GM23338 (cell line): Measurements from ENCODE around the gene LSM12. TPM values are rescaled to one million over a fixed set of nuclear protein-coding genes. Genes with fewer than 3 reads are reported as not detected.

Experiments
- ATAC-seq: fragments of 200-7000 bp; cut with Tn5 transposase; 3 replicates; pipeline ENCODE4 v1.9.1; 2020
- DNase-seq: peaks from one replicate; pipeline ENCODE4 v3.0.0-alpha.2; 2015; ENCODE audit warnings: low spot score
- H2AFZ ChIP-seq: fragments of 200-600 bp; sonication (generic); 2 replicates; pipeline ENCODE4 v1.8.0; 2016; ENCODE audit warnings: antibody characterized with exemption, mild to moderate bottlenecking, moderate library complexity
- H3F3A ChIP-seq: fragments of 200-600 bp; sonication (generic); replicated peaks from 2 replicates; pipeline ENCODE4 v1.8.0; 2017; ENCODE audit warnings: antibody characterized with exemption, mixed run types, low read depth
- H3K27ac ChIP-seq: fragments of 200-600 bp; sonication (generic); 2 replicates; pipeline ENCODE4 v1.6.1; 2016; ENCODE audit warnings: low read depth
- H3K27me3 ChIP-seq: fragments of 200-600 bp; sonication (generic); 2 replicates; pipeline ENCODE4 v1.8.0; 2016; ENCODE audit warnings: mild to moderate bottlenecking, mixed run types, moderate library complexity; ENCODE audit not compliant: insufficient read depth
- H3K36me3 ChIP-seq: fragments of 200-600 bp; sonication (generic); 2 replicates; pipeline ENCODE4 v1.8.0; 2016; ENCODE audit warnings: mild to moderate bottlenecking; ENCODE audit not compliant: insufficient read depth
- H3K4me1 ChIP-seq: fragments of 200-600 bp; sonication (generic); 2 replicates; pipeline ENCODE4 v1.8.0; 2016; ENCODE audit warnings: mild to moderate bottlenecking, moderate library complexity; ENCODE audit not compliant: insufficient read depth
- H3K4me2 ChIP-seq: fragments of 200-600 bp; sonication (generic); 2 replicates; pipeline ENCODE4 v1.7.1; 2017; ENCODE audit warnings: mixed run types
- H3K4me3 ChIP-seq: fragments of 200-600 bp; sonication (generic); 2 replicates; pipeline ENCODE4 v1.6.1; 2016; ENCODE audit warnings: mixed run types
- H3K79me2 ChIP-seq: fragments of 200-600 bp; sonication (generic); replicated peaks from 2 replicates; pipeline ENCODE4 v1.8.0; 2017; ENCODE audit warnings: mild to moderate bottlenecking; ENCODE audit not compliant: insufficient read depth
- H3K9me2 ChIP-seq: fragments of 200-600 bp; sonication (generic); 2 replicates; pipeline ENCODE4 v1.8.0; 2017; ENCODE audit not compliant: insufficient read depth
- H4K20me1 ChIP-seq: fragments of 200-600 bp; sonication (generic); replicated peaks from 2 replicates; pipeline ENCODE4 v1.8.0; 2017; ENCODE audit warnings: mild to moderate bottlenecking; ENCODE audit not compliant: insufficient read depth
- H3K27ac Mint-ChIP-seq: 2 replicates; pipeline ENCODE4 v1.8.0; 2020; ENCODE audit warnings: inconsistent platforms, mild to moderate bottlenecking, moderate library complexity, mixed read lengths
- H3K27me3 Mint-ChIP-seq: 3 replicates; pipeline ENCODE4 v1.8.0; 2022; ENCODE audit warnings: low read depth, mild to moderate bottlenecking, moderate library complexity, mixed read lengths, inconsistent platforms; ENCODE audit not compliant: insufficient read depth, poor library complexity
- H3K36me3 Mint-ChIP-seq: 3 replicates; pipeline ENCODE4 v1.8.0; 2021; ENCODE audit warnings: low read depth, mild to moderate bottlenecking, inconsistent platforms, moderate library complexity, mixed read lengths
- H3K4me1 Mint-ChIP-seq: 3 replicates; pipeline ENCODE4 v1.8.0; 2020; ENCODE audit warnings: mild to moderate bottlenecking, inconsistent platforms, mixed read lengths
- H3K4me3 Mint-ChIP-seq: 3 replicates; pipeline ENCODE4 v1.8.0; 2021; ENCODE audit warnings: moderate library complexity, mild to moderate bottlenecking, inconsistent platforms, mixed read lengths
- H3K9me3 Mint-ChIP-seq: 3 replicates; pipeline ENCODE4 v1.8.0; 2020; ENCODE audit warnings: moderate library complexity, mild to moderate bottlenecking, inconsistent platforms, mixed read lengths
- CREB1 ChIP-seq: fragments of 250-450 bp; sonication (Bioruptor Pico); IDR thresholded peaks from 2 replicates; pipeline ENCODE4 v1.5.0; 2020; ENCODE audit warnings: low read depth, mild to moderate bottlenecking, moderate library complexity
- EZH2phosphoT487 ChIP-seq: fragments of 200-600 bp; sonication (generic); IDR thresholded peaks from one replicate; pipeline ENCODE4 v1.8.1; 2018; ENCODE audit warnings: antibody characterized with exemption; ENCODE audit not compliant: unreplicated experiment
- JUNB ChIP-seq: IDR thresholded peaks from one replicate; pipeline ENCODE4 v1.6.1; 2016; ENCODE audit warnings: antibody characterized with exemption; ENCODE audit not compliant: unreplicated experiment
- NANOG ChIP-seq: IDR thresholded peaks from 2 replicates; pipeline ENCODE4 v1.6.1; 2016; ENCODE audit warnings: antibody characterized with exemption, borderline replicate concordance
- POLR2AphosphoS5 ChIP-seq: IDR thresholded peaks from 2 replicates; pipeline ENCODE4 v1.6.1; 2016; ENCODE audit warnings: antibody characterized with exemption, low read depth
- STAT1 ChIP-seq: IDR thresholded peaks from one replicate; pipeline ENCODE4 v1.6.1; 2016; ENCODE audit warnings: antibody characterized with exemption; ENCODE audit not compliant: unreplicated experiment
- ZNF114 ChIP-seq: fragments of 250-450 bp; sonication (Bioruptor Pico); IDR thresholded peaks from 2 replicates; pipeline ENCODE4 v1.5.0; 2020; ENCODE audit warnings: mild to moderate bottlenecking, moderate library complexity
- ZNF331 ChIP-seq: fragments of 250-450 bp; sonication (Bioruptor Pico); IDR thresholded peaks from 2 replicates; pipeline ENCODE4 v1.5.0; 2020; ENCODE audit warnings: low read depth, mild to moderate bottlenecking, moderate library complexity
- polyA plus RNA-seq: library from polyadenylated mRNA; unstranded; fragments of >200 nt; fragmentation: Nextera tagmentation; extraction: Ambion mirVana; gene quantifications from 2 replicates; pipeline ENCODE4 v1.2.1, GENCODE V29; 2016
- total RNA-seq: library from RNA; depleted of rRNA; stranded (reverse); fragments of >200 nt; shearing (Covaris generic); gene quantifications from 2 replicates; pipeline ENCODE4 v1.2.3, GENCODE V29; 2014
- TF ChIP-seq, protein P1 (sequence below): fragments of 250-450 bp; sonication (Bioruptor Pico); IDR thresholded peaks from 2 replicates; pipeline ENCODE4 v1.5.0; 2020; ENCODE audit warnings: mild to moderate bottlenecking, moderate library complexity
- TF ChIP-seq, protein P2 (sequence below), 2 experiments: fragments of 200-600 bp in 1 of 2; sonication (generic) in 1 of 2; conservative IDR thresholded peaks; 2 replicates each; pipeline versions ENCODE4 v1.5.1 to v1.6.1; 2016 to 2017; ENCODE audit warnings: antibody characterized with exemption in 2 of 2, low read depth in 2 of 2, mild to moderate bottlenecking in 2 of 2, moderate library complexity in 1 of 2

Gene LSM12
- total and polyA plus RNA-seq, 2 experiments from 2014 or later: 72.7 to 241 TPM

DNA sequence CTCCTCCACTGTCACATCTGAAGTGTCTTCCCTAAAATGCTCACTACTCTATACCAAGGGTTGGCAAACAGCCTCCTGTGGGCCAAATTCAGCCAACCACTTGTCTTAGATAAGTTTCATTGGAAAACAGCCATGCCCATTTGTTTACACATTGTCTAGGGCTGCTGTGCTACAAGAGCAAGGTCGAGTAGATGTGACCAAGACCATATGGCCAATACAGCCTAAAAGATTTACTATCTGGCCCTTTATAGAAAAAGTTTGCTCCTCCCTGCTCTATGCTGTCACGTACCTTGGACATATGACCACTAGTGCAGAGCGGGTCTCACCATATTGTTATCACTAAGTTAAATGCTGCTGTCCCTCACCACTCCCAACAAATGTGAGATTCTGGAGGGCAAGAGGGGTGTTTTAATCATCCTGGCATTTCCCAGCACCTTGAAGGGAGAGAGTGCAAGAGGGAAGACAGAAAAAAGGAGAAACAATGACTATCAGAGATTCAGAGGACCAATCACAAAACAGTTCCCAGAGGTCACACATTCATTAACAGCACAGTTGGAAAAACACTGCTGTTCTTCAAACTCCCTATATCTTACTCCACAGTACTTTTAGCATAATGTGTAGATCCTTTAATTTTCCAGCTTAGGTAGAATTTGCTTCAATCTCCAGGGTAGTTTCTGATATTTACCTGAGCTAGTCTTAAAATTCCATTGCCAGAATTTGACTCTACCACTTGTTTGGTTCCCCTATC is 13.2 kb downstream of the LSM12 start:
- Histone ChIP-seq H3K27me3 (no peaks in the 10 kb centered on the region), H3K4me1 (no peaks in the 10 kb centered on the region), H3K4me3 (no peak overlapping the region), H3K27ac (no peak overlapping the region), H3K36me3 (peaks cover 38% of the 10 kb centered on the region), H3K79me2 (peaks cover 99% of the 10 kb centered on the region), H3K4me2 (no peak overlapping the region), H3K9me2 (no peaks in the 10 kb centered on the region), H2AFZ (no peak overlapping the region), H4K20me1 (peaks cover 59% of the 10 kb centered on the region), H3F3A (0 out of 2 replicates have a peak, but pooled peaks cover 3% of the 10 kb centered on the region)
- Mint-ChIP-seq H3K27ac (no peak overlapping the region), H3K36me3 (peaks cover 86% of the 10 kb centered on the region), H3K4me3 (no peak overlapping the region), H3K4me1 (no peaks in the 10 kb centered on the region), H3K9me3 (no peaks in the 10 kb centered on the region), H3K27me3 (no peaks in the 10 kb centered on the region)
- DNase-seq: no peak
- no peak for ATAC-seq
- TF ChIP-seq ZNF331: no peak
- no peak for TF ChIP-seq EZH2phosphoT487
- TF ChIP-seq, protein P1, sequence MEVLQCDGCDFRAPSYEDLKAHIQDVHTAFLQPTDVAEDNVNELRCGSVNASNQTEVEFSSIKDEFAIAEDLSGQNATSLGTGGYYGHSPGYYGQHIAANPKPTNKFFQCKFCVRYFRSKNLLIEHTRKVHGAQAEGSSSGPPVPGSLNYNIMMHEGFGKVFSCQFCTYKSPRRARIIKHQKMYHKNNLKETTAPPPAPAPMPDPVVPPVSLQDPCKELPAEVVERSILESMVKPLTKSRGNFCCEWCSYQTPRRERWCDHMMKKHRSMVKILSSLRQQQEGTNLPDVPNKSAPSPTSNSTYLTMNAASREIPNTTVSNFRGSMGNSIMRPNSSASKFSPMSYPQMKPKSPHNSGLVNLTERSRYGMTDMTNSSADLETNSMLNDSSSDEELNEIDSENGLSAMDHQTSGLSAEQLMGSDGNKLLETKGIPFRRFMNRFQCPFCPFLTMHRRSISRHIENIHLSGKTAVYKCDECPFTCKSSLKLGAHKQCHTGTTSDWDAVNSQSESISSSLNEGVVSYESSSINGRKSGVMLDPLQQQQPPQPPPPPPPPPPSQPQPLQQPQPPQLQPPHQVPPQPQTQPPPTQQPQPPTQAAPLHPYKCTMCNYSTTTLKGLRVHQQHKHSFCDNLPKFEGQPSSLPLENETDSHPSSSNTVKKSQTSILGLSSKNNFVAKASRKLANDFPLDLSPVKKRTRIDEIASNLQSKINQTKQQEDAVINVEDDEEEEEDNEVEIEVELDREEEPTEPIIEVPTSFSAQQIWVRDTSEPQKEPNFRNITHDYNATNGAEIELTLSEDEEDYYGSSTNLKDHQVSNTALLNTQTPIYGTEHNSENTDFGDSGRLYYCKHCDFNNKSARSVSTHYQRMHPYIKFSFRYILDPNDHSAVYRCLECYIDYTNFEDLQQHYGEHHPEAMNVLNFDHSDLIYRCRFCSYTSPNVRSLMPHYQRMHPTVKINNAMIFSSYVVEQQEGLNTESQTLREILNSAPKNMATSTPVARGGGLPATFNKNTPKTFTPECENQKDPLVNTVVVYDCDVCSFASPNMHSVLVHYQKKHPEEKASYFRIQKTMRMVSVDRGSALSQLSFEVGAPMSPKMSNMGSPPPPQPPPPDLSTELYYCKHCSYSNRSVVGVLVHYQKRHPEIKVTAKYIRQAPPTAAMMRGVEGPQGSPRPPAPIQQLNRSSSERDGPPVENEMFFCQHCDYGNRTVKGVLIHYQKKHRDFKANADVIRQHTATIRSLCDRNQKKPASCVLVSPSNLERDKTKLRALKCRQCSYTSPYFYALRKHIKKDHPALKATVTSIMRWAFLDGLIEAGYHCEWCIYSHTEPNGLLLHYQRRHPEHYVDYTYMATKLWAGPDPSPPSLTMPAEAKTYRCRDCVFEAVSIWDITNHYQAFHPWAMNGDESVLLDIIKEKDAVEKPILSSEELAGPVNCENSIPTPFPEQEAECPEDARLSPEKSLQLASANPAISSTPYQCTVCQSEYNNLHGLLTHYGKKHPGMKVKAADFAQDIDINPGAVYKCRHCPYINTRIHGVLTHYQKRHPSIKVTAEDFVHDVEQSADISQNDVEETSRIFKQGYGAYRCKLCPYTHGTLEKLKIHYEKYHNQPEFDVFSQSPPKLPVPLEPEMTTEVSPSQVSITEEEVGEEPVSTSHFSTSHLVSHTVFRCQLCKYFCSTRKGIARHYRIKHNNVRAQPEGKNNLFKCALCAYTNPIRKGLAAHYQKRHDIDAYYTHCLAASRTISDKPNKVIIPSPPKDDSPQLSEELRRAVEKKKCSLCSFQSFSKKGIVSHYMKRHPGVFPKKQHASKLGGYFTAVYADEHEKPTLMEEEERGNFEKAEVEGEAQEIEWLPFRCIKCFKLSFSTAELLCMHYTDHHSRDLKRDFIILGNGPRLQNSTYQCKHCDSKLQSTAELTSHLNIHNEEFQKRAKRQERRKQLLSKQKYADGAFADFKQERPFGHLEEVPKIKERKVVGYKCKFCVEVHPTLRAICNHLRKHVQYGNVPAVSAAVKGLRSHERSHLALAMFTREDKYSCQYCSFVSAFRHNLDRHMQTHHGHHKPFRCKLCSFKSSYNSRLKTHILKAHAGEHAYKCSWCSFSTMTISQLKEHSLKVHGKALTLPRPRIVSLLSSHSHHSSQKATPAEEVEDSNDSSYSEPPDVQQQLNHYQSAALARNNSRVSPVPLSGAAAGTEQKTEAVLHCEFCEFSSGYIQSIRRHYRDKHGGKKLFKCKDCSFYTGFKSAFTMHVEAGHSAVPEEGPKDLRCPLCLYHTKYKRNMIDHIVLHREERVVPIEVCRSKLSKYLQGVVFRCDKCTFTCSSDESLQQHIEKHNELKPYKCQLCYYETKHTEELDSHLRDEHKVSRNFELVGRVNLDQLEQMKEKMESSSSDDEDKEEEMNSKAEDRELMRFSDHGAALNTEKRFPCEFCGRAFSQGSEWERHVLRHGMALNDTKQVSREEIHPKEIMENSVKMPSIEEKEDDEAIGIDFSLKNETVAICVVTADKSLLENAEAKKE: no peak

DNA sequence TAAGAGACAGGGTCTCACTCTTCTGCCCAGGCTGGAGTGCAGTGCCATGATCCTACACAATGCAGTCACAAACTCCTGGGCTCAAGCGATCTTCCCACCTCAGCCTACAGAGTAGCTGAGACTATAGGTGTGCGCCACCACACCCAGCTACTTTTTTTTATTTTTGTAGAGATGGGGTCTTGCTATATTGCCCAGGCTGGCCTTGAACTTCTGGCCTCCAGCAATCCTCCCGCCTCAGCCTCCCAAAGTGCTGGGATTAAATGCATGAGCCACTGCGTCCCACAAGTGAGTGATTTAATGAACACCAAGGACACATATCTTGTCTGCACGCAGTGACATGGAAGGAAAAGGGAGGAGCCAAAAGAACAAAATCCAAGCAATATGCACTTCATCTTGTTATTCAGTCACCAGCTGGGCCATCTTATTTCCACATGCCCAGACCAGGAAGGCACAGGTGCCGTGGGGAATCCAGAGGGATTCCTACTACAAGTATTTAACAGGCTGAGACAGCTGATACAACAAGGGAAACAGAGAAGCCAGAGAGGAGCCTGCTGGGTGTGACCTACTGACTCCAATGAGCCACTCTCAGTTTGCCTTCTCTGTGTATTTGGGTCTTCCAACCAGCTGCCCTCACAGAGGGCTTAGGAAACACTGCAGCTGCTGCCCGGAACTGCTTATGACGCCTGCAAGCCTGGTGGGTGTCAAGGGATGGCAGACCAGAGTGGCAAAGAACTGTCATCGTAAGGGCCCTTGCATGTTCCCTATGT is 17.0 kb downstream of the LSM12 start:
- Histone ChIP-seq H3K79me2 (peaks cover 100% of the 10 kb centered on the region), H3K4me3 (no peak overlapping the region), H3K27ac (no peak overlapping the region), H3K4me2 (no peak overlapping the region), H3K9me2 (no peaks in the 10 kb centered on the region), H3K27me3 (no peaks in the 10 kb centered on the region), H3K4me1 (peaks cover 11% of the 10 kb centered on the region), H4K20me1 (peaks cover 40% of the 10 kb centered on the region), H3K36me3 (peaks cover 42% of the 10 kb centered on the region), H3F3A (peaks cover 8% of the 10 kb centered on the region; the same call in 1 of the 2 replicates), H2AFZ (no peak overlapping the region)
- no peak for ATAC-seq
- Mint-ChIP-seq H3K4me3 (no peak overlapping the region), H3K4me1 (peaks cover 5% of the 10 kb centered on the region; the same call in 2 of the 3 replicates), H3K9me3 (no peaks in the 10 kb centered on the region), H3K27ac (no peak overlapping the region), H3K27me3 (no peaks in the 10 kb centered on the region), H3K36me3 (peaks cover 81% of the 10 kb centered on the region)
- no peak for DNase-seq
- TF ChIP-seq STAT1 (no peak), POLR2AphosphoS5 (no peak), NANOG (no peak), ZNF114 (CRISPR knock-in tag) (no peak), CREB1 (CRISPR knock-in tag) (no peak), JUNB (no peak)
- TF ChIP-seq, protein P2, sequence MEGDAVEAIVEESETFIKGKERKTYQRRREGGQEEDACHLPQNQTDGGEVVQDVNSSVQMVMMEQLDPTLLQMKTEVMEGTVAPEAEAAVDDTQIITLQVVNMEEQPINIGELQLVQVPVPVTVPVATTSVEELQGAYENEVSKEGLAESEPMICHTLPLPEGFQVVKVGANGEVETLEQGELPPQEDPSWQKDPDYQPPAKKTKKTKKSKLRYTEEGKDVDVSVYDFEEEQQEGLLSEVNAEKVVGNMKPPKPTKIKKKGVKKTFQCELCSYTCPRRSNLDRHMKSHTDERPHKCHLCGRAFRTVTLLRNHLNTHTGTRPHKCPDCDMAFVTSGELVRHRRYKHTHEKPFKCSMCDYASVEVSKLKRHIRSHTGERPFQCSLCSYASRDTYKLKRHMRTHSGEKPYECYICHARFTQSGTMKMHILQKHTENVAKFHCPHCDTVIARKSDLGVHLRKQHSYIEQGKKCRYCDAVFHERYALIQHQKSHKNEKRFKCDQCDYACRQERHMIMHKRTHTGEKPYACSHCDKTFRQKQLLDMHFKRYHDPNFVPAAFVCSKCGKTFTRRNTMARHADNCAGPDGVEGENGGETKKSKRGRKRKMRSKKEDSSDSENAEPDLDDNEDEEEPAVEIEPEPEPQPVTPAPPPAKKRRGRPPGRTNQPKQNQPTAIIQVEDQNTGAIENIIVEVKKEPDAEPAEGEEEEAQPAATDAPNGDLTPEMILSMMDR (conservative IDR thresholded peaks at IDR 0.05; ENCODE audit: low read depth in 2 of 2): no peak
